ENCODE results near the gene C9orf153.

- TF ChIP-seq TCF4 (CRISPR knock-in tag; IDR thresholded peaks at IDR 0.05; ENCODE audit: borderline replicate concordance) = no peak
- TF ChIP-seq OSR1 (CRISPR knock-in tag; IDR thresholded peaks at IDR 0.05) = no peak
- TF ChIP-seq PATZ1 (CRISPR knock-in tag; IDR thresholded peaks at IDR 0.05; ENCODE audit: borderline replicate concordance) = no peak
- TF ChIP-seq POU6F1 (CRISPR knock-in tag; IDR thresholded peaks at IDR 0.05; ENCODE audit: borderline replicate concordance, low read depth) = no peak
- no peak for TF ChIP-seq ZNF565 (CRISPR knock-in tag; conservative IDR thresholded peaks at IDR 0.05; ENCODE audit: low read depth)
- TF ChIP-seq ZFP30 (CRISPR knock-in tag; IDR thresholded peaks at IDR 0.05) = no peak
- TF ChIP-seq ARNTL (CRISPR knock-in tag; IDR thresholded peaks at IDR 0.05; ENCODE audit: borderline replicate concordance, low read depth) = no peak
Measured at GRCh38 chr9:86222667-86223066, 36.8 kb downstream of the C9orf153 start.

Data from SK-N-SH treated with all-trans-retinoic acid at 6 μM for 48 hours (cell line).